Thyroid gland (tissue), 4 donors: ENCODE results near the gene PLAC9. TPM values are rescaled to one million over a fixed set of nuclear protein-coding genes. Genes with fewer than 3 reads are reported as not detected.

Source experiments
- DNase-seq, 2 donors: peaks; one replicate each; pipeline ENCODE4 v3.0.0-alpha.2; 2019
- H3K27ac ChIP-seq, 3 donors: fragments of 200-600 bp; sonication (generic); 1 replicate in 2 of 3; 2 replicates in 1 of 3; pipeline ENCODE4 v1.5.1; 2016 to 2019; ENCODE audit warnings: mild to moderate bottlenecking in 1 of 3, moderate library complexity in 1 of 3
- H3K27me3 ChIP-seq: fragments of 200-600 bp; sonication (generic); one replicate; pipeline ENCODE4 v1.5.1; 2019
- H3K36me3 ChIP-seq, 2 donors: fragments of 200-600 bp; sonication (generic); one replicate each; pipeline ENCODE4 v1.5.1; 2016 to 2019
- H3K4me1 ChIP-seq, 2 donors: fragments of 200-600 bp; sonication (generic); one replicate each; pipeline ENCODE4 v1.5.1; 2017 to 2019
- H3K4me3 ChIP-seq, 3 donors: fragments of 200-600 bp; sonication (generic); replicated peaks in 1 of 3; 1 replicate in 2 of 3; 2 replicates in 1 of 3; pipeline ENCODE4 v1.5.1; 2016; ENCODE audit warnings: mild to moderate bottlenecking in 1 of 3
- H3K9me3 ChIP-seq: fragments of 200-600 bp; sonication (generic); one replicate; pipeline ENCODE4 v1.5.1; 2017
- POLR2A ChIP-seq, 2 donors: fragments of 450-650 bp; IDR thresholded peaks; one replicate each; pipeline ENCODE4 v1.6.1; 2017; ENCODE audit warnings: antibody characterized with exemption in 2 of 2, mild to moderate bottlenecking in 2 of 2, moderate library complexity in 1 of 2
- WGBS, 2 donors: methylation state at CpG; one replicate each; pipeline ENCODE4 v1.1.5; 2017; 5-methylcytosine and 5-hydroxymethylcytosine counted together
- intact Hi-C: fragments of 100-400 bp; cut with DNase I; formaldehyde crosslinking; loops from one replicate; pipeline ENCODE4 v1.15.1; 2023
- total RNA-seq, 4 donors: library from RNA; depleted of rRNA; stranded (reverse); fragments of >200 nt; gene quantifications; one replicate each; pipeline ENCODE4 v1.2.3, GENCODE V29; 2016
- TF ChIP-seq, protein P1 (sequence below), 6 experiments: fragments of 200-600 bp in 3 of 6; fragments of 450-650 bp in 3 of 6; sonication (generic) in 3 of 6; IDR thresholded peaks; one replicate each; pipeline ENCODE4 v1.5.1; 2016 to 2019; ENCODE audit warnings: antibody characterized with exemption in 6 of 6, mild to moderate bottlenecking in 2 of 6, inconsistent platforms in 1 of 6, moderate library complexity in 1 of 6

PLAC9 gene
- total RNA-seq, 4 donors from 2014 or later, result 5.5 to 65.6 (median 33.6) TPM

DNA sequence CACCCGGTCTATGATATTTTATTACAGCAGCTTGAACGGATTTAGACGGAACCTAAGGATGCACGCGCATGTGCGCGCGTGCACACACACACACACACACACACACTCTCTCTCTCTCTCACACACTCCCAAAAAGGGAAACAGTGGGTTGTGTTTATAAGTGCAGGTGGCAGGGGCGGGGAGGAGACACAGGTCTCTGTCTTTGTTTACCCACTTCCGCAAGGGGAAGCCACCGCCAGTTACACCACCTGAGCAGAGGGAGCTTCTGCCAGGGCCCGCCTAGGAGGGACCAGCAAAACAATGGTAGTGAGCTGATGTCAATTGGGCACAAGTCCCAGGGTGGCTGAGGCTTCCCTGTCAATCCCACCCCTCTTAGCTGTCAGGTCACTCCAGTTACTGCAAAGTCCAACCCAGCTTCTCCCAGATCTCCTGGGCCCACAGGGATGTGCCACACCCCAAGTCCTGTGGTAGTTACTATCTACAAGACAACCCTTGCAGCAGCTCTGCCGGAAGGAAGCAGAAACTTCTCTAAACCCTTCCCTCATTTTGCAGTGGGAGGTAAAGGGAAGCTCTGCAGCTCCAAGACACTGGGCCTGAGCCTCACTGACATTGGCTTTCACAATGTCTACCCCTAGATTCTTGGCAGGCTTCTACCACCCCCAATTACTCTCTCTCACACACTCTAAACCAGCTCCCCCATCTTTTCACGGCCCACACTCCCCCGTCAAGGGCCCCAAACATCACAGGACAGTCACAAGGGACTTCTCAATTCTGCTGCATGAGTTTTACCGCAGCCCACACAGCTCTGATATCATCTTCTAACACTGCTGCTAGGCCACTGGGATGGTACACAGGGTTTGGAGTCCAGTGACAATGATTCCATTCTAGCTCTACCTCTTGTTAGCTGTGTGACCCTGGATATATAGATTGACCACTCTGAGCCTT is 55.2 kb downstream of the PLAC9 start:
- no peak overlapping the region for H3K27ac ChIP-seq
- DNase-seq, result peak in 1 of 2 donors; percentile 21
- peaks cover 27 to 57% of the 10 kb centered on the region in 2 donors for H3K4me1 ChIP-seq
- 74 to 78% methylated on average over 14 to 16 of the region's 16 CpGs for WGBS, 2 donors
- TF ChIP-seq, protein P1, sequence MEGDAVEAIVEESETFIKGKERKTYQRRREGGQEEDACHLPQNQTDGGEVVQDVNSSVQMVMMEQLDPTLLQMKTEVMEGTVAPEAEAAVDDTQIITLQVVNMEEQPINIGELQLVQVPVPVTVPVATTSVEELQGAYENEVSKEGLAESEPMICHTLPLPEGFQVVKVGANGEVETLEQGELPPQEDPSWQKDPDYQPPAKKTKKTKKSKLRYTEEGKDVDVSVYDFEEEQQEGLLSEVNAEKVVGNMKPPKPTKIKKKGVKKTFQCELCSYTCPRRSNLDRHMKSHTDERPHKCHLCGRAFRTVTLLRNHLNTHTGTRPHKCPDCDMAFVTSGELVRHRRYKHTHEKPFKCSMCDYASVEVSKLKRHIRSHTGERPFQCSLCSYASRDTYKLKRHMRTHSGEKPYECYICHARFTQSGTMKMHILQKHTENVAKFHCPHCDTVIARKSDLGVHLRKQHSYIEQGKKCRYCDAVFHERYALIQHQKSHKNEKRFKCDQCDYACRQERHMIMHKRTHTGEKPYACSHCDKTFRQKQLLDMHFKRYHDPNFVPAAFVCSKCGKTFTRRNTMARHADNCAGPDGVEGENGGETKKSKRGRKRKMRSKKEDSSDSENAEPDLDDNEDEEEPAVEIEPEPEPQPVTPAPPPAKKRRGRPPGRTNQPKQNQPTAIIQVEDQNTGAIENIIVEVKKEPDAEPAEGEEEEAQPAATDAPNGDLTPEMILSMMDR (IDR thresholded peaks at IDR 0.05), result no peak
- no peak for TF ChIP-seq POLR2A (IDR thresholded peaks at IDR 0.05)
- no peaks in the 10 kb centered on the region for H3K27me3 ChIP-seq
- H3K36me3 ChIP-seq, result no peaks in the 10 kb centered on the region
- intact Hi-C loops, result no loop called here
- no peaks in the 10 kb centered on the region for H3K9me3 ChIP-seq
- no peak overlapping the region for H3K4me3 ChIP-seq

DNA sequence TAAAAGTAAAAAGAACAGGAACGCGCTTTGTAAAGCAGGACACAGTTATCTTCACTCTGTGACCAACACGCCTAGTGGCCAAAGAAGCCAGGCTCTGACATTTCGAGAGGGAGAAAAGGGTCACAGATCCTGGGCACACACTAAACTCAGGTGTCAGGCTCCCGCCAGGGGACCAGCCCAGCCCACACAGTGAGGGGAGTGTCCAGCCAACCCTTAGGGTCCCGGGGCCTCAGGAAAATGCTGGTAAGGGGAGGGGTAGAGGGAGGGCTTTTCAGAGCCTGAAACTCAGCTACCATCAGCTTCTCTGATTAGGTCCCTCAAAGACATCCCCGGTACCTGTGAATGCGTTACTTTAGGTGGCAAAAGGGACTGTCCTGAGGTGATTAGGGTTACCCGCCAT is 56.2 kb downstream of the PLAC9 start:
- no peak overlapping the region for H3K27ac ChIP-seq
- no peaks in the 10 kb centered on the region for H3K9me3 ChIP-seq
- DNase-seq, result no peak
- no peak for TF ChIP-seq POLR2A (IDR thresholded peaks at IDR 0.05)
- TF ChIP-seq, protein P1 (IDR thresholded peaks at IDR 0.05), result no peak
- WGBS, 2 donors, result 90 to 93% methylated on average over 9 of the region's 9 CpGs
- no peaks in the 10 kb centered on the region for H3K36me3 ChIP-seq
- H3K4me3 ChIP-seq, result no peak overlapping the region
- peaks cover 20 to 48% of the 10 kb centered on the region in 2 donors for H3K4me1 ChIP-seq
- no peaks in the 10 kb centered on the region for H3K27me3 ChIP-seq
- intact Hi-C loops, result no loop called here

DNA sequence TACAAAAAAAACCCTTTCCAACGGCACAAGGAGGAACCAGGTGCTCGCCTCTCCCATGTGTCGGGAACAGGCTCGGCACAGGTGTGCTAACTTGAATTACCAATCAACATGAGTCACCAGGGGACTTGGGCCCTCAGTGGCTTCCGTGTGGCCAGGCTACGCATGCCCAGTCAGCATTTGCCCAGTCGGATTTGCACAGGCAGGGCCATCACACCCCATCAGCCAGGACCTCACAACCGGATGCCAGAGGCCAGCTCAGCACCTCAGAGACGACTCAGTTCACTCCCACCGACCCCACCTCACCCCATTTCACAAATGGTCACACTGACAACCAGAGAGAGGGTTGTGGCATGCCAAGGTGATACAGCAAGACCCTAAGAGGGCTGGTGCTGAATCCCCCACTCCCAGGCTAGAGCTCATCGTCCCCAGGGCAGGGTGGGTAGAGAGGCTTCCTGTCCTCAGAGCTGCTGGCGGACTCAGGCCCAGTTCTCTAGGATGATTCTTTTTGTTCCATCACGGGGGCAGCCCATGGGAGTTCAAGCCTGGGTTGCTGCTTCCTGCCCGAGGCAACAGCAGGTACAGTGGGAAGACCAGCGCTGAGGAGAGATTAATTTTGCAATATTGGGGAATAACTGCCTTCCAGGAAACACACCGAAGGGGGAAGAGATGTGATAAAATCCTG is 59.2 kb downstream of the PLAC9 start:
- Histone ChIP-seq H3K27me3 (no peaks in the 10 kb centered on the region), H3K36me3 (no peaks in the 10 kb centered on the region), H3K9me3 (no peaks in the 10 kb centered on the region), H3K4me3 (no peak overlapping the region), H3K4me1 (peaks cover 30 to 46% of the 10 kb centered on the region in 2 donors), H3K27ac (no peak overlapping the region)
- no peak for DNase-seq
- 75 to 81% methylated on average over 16 of the region's 16 CpGs for WGBS, 2 donors
- intact Hi-C loops, result no loop called here
- TF ChIP-seq POLR2A (IDR thresholded peaks at IDR 0.05), result no peak
- TF ChIP-seq, protein P1 (IDR thresholded peaks at IDR 0.05), result no peak

DNA sequence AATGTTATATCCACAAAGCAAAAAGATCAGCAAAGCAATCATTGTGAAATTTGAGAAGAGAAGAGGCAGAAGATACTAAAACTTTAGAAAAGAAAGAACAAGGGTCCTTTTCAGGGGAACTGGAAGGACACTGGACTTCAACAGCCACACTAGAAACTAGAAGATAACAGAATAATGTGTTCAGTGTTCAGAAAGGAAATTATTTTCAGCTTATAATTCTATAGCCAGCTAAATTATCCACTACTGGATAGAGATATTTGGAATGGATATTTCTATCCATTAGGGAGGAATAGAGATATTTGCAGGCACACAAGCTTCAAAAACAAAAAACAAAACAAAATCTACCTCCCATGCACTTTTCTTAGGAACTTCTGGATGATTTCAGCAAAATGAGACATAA is 60.0 kb downstream of the PLAC9 start:
- H3K4me3 ChIP-seq, result no peak overlapping the region
- no peak for TF ChIP-seq POLR2A (IDR thresholded peaks at IDR 0.05)
- TF ChIP-seq, protein P1 (IDR thresholded peaks at IDR 0.05), result no peak
- H3K36me3 ChIP-seq, result no peaks in the 10 kb centered on the region
- H3K9me3 ChIP-seq, result no peaks in the 10 kb centered on the region
- DNase-seq, result no peak
- no peak overlapping the region for H3K27ac ChIP-seq
- intact Hi-C loops, result no loop called here
- H3K4me1 ChIP-seq, result peaks cover 38 to 47% of the 10 kb centered on the region in 2 donors
- H3K27me3 ChIP-seq, result no peaks in the 10 kb centered on the region
